GM21423 (cell line): ENCODE data around the gene KLHL36.
"Not testable (repeated sequence)": the region's sequence is repeated elsewhere in the genome, so short reads cannot be mapped to it uniquely, and the experiment has no call there.

ENCODE experiments used
- ATAC-seq: cut with Tn5 transposase; IDR thresholded peaks from one replicate; pipeline ENCODE4 v1.9.1; 2021; ENCODE audit warnings: mild to moderate bottlenecking, moderate library complexity; ENCODE audit not compliant: unreplicated experiment

The KLHL36 gene

GRCh38 chr16:84690088-84690819 is 41.9 kb downstream of the KLHL36 start:
- ATAC-seq = no peak

- no peak for ATAC-seq
Observed at GRCh38 chr16:84692451-84693214, 44.3 kb downstream of the KLHL36 start.

GRCh38 chr16:84693869-84694268 is 45.6 kb downstream of the KLHL36 start:
- not testable (repeated sequence) for ATAC-seq

- ATAC-seq = no peak
Observed at GRCh38 chr16:84694980-84695379, 46.7 kb downstream of the KLHL36 start.

GRCh38 chr16:84699147-84699711 is 50.9 kb downstream of the KLHL36 start:
- no peak for ATAC-seq

- peak; percentile 87 for ATAC-seq
Observed at GRCh38 chr16:84699712-84700445, 51.6 kb downstream of the KLHL36 start, which contains the start of gene USP10. Gene USP10, plus strand, starts transcription at chr16:84700000. Its CDS starts 91 bp downstream, at chr16:84700091.

GRCh38 chr16:84700446-84701300 is 52.4 kb downstream of the KLHL36 start:
- peak; percentile 23 for ATAC-seq

- no peak for ATAC-seq
Observed at GRCh38 chr16:84703681-84704080, 55.4 kb downstream of the KLHL36 start.

GRCh38 chr16:84704253-84704652 is 55.9 kb downstream of the KLHL36 start:
- no peak for ATAC-seq

- ATAC-seq = no peak
Observed at GRCh38 chr16:84706856-84707255, 58.5 kb downstream of the KLHL36 start.

GRCh38 chr16:84709609-84710008 is 61.3 kb downstream of the KLHL36 start:
- ATAC-seq = no peak

- no peak for ATAC-seq
Observed at GRCh38 chr16:84710686-84711085, 62.4 kb downstream of the KLHL36 start.
